HEK293 (cell line): ENCODE data around the gene CASKIN1.
A peak's percentile ranks its signal among the peaks of the same experiment; 100 is the strongest.

ENCODE experiments used
- GLI4 ChIP-seq: fragments of 450-650 bp; formaldehyde crosslinking; IDR thresholded peaks from 2 replicates; pipeline ENCODE4 v1.5.1; 2016; ENCODE audit warnings: missing biosample characterization, missing genetic modification characterization
- KLF1 ChIP-seq: fragments of 450-650 bp; formaldehyde crosslinking; IDR thresholded peaks from 2 replicates; pipeline ENCODE4 v1.5.1; 2016; ENCODE audit warnings: missing biosample characterization, missing genetic modification characterization
- MEIS1 ChIP-seq: sonication (generic); formaldehyde crosslinking; IDR thresholded peaks from 2 replicates; pipeline ENCODE4 v1.8.1; 2022; ENCODE audit warnings: missing genetic modification reagents, mild to moderate bottlenecking, borderline replicate concordance
- WT1 ChIP-seq: fragments of 450-650 bp; formaldehyde crosslinking; IDR thresholded peaks from 2 replicates; pipeline ENCODE4 v1.5.1; 2016; ENCODE audit warnings: missing biosample characterization, missing genetic modification characterization
- ZBTB1 ChIP-seq: fragments of 450-650 bp; formaldehyde crosslinking; IDR thresholded peaks from 2 replicates; pipeline ENCODE4 v1.5.1; 2016; ENCODE audit warnings: missing biosample characterization, missing genetic modification characterization
- ZBTB48 ChIP-seq: fragments of 450-650 bp; formaldehyde crosslinking; IDR thresholded peaks from 2 replicates; pipeline ENCODE4 v1.5.1; 2016; ENCODE audit warnings: missing biosample characterization, missing genetic modification characterization
- ZBTB8A ChIP-seq: fragments of 450-650 bp; formaldehyde crosslinking; IDR thresholded peaks from 2 replicates; pipeline ENCODE4 v1.5.1; 2016; ENCODE audit warnings: missing biosample characterization, missing genetic modification characterization
- ZNF391 ChIP-seq: fragments of 450-650 bp; formaldehyde crosslinking; IDR thresholded peaks from 2 replicates; pipeline ENCODE4 v1.5.1; 2016; ENCODE audit warnings: low read depth, missing biosample characterization, missing genetic modification characterization, borderline replicate concordance
- ZNF501 ChIP-seq: fragments of 450-650 bp; formaldehyde crosslinking; IDR thresholded peaks from 2 replicates; pipeline ENCODE4 v1.5.1; 2016; ENCODE audit warnings: missing biosample characterization, missing genetic modification characterization
- ZNF510 ChIP-seq: fragments of 450-650 bp; formaldehyde crosslinking; IDR thresholded peaks from 2 replicates; pipeline ENCODE4 v1.5.1; 2018; ENCODE audit warnings: mild to moderate bottlenecking, missing genetic modification characterization, missing biosample characterization; ENCODE audit not compliant: insufficient replicate concordance
- ZNF514 ChIP-seq: fragments of 450-650 bp; formaldehyde crosslinking; IDR thresholded peaks from 2 replicates; pipeline ENCODE4 v1.5.1; 2016; ENCODE audit warnings: missing biosample characterization, missing genetic modification characterization
- ZNF585B ChIP-seq: fragments of 450-650 bp; formaldehyde crosslinking; IDR thresholded peaks from 2 replicates; pipeline ENCODE4 v1.5.1; 2016; ENCODE audit warnings: missing biosample characterization, missing genetic modification characterization
- ZNF621 ChIP-seq: fragments of 450-650 bp; formaldehyde crosslinking; IDR thresholded peaks from 2 replicates; pipeline ENCODE4 v1.5.1; 2017; ENCODE audit warnings: missing biosample characterization, missing genetic modification characterization
- ZSCAN30 ChIP-seq: fragments of 450-650 bp; IDR thresholded peaks from 2 replicates; pipeline ENCODE4 v1.5.1; 2018; ENCODE audit warnings: missing biosample characterization, mild to moderate bottlenecking, missing genetic modification characterization, moderate library complexity
- ZXDB ChIP-seq: fragments of 450-650 bp; formaldehyde crosslinking; IDR thresholded peaks from 2 replicates; pipeline ENCODE4 v1.5.1; 2016; ENCODE audit warnings: missing biosample characterization, missing genetic modification characterization
- TF ChIP-seq, protein P1 (sequence below): fragments of 450-650 bp; formaldehyde crosslinking; IDR thresholded peaks from 2 replicates; pipeline ENCODE4 v1.5.1; 2016; ENCODE audit warnings: missing biosample characterization, missing genetic modification characterization, borderline replicate concordance
- TF ChIP-seq, protein P2 (sequence below): fragments of 450-650 bp; formaldehyde crosslinking; IDR thresholded peaks from 2 replicates; pipeline ENCODE4 v1.5.1; 2016; ENCODE audit warnings: missing biosample characterization, missing genetic modification characterization
- TF ChIP-seq, protein P3 (sequence below): fragments of 450-650 bp; formaldehyde crosslinking; IDR thresholded peaks from 2 replicates; pipeline ENCODE4 v1.5.1; 2016; ENCODE audit warnings: missing biosample characterization, missing genetic modification characterization
- TF ChIP-seq, protein P4 (sequence below): fragments of 450-650 bp; formaldehyde crosslinking; IDR thresholded peaks from 2 replicates; pipeline ENCODE4 v1.5.1; 2016; ENCODE audit warnings: missing biosample characterization, missing genetic modification characterization, borderline replicate concordance
- TF ChIP-seq, protein P5 (sequence below): fragments of 450-650 bp; IDR thresholded peaks from 2 replicates; pipeline ENCODE4 v1.5.1; 2018; ENCODE audit warnings: missing biosample characterization, missing genetic modification characterization
- TF ChIP-seq, protein P6 (sequence below): fragments of 450-650 bp; formaldehyde crosslinking; IDR thresholded peaks from 2 replicates; pipeline ENCODE4 v1.5.0; 2017; ENCODE audit warnings: missing biosample characterization, missing genetic modification characterization, borderline replicate concordance

CASKIN1 gene

DNA sequence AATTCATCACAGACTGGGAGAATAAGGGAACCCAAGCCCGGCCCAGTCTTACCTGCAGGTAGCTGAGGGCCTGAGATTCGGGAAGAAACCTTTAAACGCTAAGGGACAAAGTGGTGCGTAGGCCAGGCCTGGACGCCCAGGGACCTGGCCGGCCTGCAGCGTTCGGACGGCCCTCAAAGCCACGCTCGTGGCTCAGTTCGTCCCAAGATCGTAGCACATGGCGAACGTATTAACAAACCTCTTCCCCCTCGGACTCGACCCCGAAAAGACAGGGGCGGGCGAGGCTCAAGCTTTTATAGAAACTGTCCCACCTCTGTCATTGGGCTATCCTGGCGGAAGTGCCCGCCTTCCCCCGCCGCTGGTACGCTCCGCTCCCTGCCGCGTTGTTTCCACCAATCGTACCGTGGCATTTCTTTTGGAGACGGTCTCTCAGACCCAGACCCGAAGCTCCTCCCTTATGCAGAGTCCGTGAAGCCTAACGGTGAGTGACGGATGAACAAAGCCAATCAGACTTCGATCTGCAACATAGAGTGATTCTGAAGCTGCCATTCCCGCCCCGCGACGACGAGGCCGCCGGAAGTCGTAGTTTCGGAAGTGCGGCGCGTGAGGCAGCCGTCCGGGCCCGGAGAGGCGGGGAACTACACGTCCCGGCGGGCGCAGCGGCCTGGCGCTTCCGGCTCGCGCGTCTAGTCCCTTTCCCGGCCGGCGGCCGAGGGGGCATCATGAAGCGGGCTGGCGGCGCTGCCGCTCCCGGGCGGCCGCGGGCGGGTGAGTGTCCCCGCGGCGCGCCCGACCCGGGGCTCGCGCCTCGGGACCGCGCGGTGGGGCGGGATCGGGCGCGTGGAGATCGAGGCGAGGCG lies 41.1 kb downstream of the CASKIN1 start, which contains the start of gene TRAF7 (continued):
- TF ChIP-seq, protein P1, sequence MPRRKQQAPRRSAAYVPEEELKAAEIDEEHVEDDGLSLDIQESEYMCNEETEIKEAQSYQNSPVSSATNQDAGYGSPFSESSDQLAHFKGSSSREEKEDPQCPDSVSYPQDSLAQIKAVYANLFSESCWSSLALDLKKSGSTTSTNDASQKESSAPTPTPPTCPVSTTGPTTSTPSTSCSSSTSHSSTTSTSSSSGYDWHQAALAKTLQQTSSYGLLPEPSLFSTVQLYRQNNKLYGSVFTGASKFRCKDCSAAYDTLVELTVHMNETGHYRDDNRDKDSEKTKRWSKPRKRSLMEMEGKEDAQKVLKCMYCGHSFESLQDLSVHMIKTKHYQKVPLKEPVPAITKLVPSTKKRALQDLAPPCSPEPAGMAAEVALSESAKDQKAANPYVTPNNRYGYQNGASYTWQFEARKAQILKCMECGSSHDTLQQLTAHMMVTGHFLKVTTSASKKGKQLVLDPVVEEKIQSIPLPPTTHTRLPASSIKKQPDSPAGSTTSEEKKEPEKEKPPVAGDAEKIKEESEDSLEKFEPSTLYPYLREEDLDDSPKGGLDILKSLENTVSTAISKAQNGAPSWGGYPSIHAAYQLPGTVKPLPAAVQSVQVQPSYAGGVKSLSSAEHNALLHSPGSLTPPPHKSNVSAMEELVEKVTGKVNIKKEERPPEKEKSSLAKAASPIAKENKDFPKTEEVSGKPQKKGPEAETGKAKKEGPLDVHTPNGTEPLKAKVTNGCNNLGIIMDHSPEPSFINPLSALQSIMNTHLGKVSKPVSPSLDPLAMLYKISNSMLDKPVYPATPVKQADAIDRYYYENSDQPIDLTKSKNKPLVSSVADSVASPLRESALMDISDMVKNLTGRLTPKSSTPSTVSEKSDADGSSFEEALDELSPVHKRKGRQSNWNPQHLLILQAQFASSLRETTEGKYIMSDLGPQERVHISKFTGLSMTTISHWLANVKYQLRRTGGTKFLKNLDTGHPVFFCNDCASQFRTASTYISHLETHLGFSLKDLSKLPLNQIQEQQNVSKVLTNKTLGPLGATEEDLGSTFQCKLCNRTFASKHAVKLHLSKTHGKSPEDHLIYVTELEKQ, result no peak
- TF ChIP-seq, protein P2, sequence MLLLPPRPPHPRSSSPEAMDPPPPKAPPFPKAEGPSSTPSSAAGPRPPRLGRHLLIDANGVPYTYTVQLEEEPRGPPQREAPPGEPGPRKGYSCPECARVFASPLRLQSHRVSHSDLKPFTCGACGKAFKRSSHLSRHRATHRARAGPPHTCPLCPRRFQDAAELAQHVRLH (tag by site-specific recombination), result peak; percentile 71; the same call in 1 of the 2 replicates
- TF ChIP-seq ZBTB48 (tag by site-specific recombination), result peak; percentile 41
- TF ChIP-seq ZBTB1 (tag by site-specific recombination), result no peak
- no peak; the same call in 1 of the 2 replicates for TF ChIP-seq ZNF501 (tag by site-specific recombination)
- no peak for TF ChIP-seq MEIS1 (CRISPR knock-in tag)
- peak; percentile 53 for TF ChIP-seq KLF1 (tag by site-specific recombination)
- TF ChIP-seq ZNF585B (tag by site-specific recombination), result no peak
- peak; percentile 94 for TF ChIP-seq ZXDB (tag by site-specific recombination)
- TF ChIP-seq, protein P3, sequence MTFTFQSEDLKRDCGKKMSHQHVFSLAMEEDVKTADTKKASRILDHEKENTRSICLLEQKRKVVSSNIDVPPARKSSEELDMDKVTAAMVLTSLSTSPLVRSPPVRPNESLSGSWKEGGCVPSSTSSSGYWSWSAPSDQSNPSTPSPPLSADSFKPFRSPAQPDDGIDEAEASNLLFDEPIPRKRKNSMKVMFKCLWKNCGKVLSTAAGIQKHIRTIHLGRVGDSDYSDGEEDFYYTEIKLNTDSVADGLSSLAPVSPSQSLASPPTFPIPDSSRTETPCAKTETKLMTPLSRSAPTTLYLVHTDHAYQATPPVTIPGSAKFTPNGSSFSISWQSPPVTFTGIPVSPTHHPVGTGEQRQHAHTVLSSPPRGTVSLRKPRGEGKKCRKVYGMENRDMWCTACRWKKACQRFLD, result no peak
- TF ChIP-seq ZSCAN30 (tag by site-specific recombination), result peak; percentile 88
- no peak for TF ChIP-seq GLI4 (tag by site-specific recombination)
- 0 out of 2 replicates have a peak, but pooled peaks have one; percentile 52 for TF ChIP-seq ZNF391 (tag by site-specific recombination)
- TF ChIP-seq, protein P4, sequence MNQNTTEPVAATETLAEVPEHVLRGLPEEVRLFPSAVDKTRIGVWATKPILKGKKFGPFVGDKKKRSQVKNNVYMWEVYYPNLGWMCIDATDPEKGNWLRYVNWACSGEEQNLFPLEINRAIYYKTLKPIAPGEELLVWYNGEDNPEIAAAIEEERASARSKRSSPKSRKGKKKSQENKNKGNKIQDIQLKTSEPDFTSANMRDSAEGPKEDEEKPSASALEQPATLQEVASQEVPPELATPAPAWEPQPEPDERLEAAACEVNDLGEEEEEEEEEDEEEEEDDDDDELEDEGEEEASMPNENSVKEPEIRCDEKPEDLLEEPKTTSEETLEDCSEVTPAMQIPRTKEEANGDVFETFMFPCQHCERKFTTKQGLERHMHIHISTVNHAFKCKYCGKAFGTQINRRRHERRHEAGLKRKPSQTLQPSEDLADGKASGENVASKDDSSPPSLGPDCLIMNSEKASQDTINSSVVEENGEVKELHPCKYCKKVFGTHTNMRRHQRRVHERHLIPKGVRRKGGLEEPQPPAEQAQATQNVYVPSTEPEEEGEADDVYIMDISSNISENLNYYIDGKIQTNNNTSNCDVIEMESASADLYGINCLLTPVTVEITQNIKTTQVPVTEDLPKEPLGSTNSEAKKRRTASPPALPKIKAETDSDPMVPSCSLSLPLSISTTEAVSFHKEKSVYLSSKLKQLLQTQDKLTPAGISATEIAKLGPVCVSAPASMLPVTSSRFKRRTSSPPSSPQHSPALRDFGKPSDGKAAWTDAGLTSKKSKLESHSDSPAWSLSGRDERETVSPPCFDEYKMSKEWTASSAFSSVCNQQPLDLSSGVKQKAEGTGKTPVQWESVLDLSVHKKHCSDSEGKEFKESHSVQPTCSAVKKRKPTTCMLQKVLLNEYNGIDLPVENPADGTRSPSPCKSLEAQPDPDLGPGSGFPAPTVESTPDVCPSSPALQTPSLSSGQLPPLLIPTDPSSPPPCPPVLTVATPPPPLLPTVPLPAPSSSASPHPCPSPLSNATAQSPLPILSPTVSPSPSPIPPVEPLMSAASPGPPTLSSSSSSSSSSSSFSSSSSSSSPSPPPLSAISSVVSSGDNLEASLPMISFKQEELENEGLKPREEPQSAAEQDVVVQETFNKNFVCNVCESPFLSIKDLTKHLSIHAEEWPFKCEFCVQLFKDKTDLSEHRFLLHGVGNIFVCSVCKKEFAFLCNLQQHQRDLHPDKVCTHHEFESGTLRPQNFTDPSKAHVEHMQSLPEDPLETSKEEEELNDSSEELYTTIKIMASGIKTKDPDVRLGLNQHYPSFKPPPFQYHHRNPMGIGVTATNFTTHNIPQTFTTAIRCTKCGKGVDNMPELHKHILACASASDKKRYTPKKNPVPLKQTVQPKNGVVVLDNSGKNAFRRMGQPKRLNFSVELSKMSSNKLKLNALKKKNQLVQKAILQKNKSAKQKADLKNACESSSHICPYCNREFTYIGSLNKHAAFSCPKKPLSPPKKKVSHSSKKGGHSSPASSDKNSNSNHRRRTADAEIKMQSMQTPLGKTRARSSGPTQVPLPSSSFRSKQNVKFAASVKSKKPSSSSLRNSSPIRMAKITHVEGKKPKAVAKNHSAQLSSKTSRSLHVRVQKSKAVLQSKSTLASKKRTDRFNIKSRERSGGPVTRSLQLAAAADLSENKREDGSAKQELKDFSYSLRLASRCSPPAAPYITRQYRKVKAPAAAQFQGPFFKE (tag by site-specific recombination), result no peak
- no peak for TF ChIP-seq ZNF621 (tag by site-specific recombination)
- no peak for TF ChIP-seq WT1 (tag by site-specific recombination)
- no peak for TF ChIP-seq ZNF510 (tag by site-specific recombination)
- TF ChIP-seq, protein P5, sequence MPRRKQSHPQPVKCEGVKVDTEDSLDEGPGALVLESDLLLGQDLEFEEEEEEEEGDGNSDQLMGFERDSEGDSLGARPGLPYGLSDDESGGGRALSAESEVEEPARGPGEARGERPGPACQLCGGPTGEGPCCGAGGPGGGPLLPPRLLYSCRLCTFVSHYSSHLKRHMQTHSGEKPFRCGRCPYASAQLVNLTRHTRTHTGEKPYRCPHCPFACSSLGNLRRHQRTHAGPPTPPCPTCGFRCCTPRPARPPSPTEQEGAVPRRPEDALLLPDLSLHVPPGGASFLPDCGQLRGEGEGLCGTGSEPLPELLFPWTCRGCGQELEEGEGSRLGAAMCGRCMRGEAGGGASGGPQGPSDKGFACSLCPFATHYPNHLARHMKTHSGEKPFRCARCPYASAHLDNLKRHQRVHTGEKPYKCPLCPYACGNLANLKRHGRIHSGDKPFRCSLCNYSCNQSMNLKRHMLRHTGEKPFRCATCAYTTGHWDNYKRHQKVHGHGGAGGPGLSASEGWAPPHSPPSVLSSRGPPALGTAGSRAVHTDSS (tag by site-specific recombination), result peak; percentile 40
- TF ChIP-seq, protein P6, sequence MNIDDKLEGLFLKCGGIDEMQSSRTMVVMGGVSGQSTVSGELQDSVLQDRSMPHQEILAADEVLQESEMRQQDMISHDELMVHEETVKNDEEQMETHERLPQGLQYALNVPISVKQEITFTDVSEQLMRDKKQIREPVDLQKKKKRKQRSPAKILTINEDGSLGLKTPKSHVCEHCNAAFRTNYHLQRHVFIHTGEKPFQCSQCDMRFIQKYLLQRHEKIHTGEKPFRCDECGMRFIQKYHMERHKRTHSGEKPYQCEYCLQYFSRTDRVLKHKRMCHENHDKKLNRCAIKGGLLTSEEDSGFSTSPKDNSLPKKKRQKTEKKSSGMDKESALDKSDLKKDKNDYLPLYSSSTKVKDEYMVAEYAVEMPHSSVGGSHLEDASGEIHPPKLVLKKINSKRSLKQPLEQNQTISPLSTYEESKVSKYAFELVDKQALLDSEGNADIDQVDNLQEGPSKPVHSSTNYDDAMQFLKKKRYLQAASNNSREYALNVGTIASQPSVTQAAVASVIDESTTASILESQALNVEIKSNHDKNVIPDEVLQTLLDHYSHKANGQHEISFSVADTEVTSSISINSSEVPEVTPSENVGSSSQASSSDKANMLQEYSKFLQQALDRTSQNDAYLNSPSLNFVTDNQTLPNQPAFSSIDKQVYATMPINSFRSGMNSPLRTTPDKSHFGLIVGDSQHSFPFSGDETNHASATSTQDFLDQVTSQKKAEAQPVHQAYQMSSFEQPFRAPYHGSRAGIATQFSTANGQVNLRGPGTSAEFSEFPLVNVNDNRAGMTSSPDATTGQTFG (tag by site-specific recombination), result no peak
- TF ChIP-seq ZBTB8A (tag by site-specific recombination), result peak; percentile 46
- TF ChIP-seq ZNF514, result no peak
